ENCODE data around the gene PTPRD.

- TF ChIP-seq CTCF (IDR thresholded peaks at IDR 0.05) = no peak
- TF ChIP-seq POLR2AphosphoS5 (IDR thresholded peaks at IDR 0.05; ENCODE audit: low read depth, low read length) = no peak
- TF ChIP-seq SIN3A (IDR thresholded peaks at IDR 0.05; ENCODE audit: borderline replicate concordance, insufficient read depth, low read depth, low read length) = no peak
Observed at GRCh38 chr9:8705861-8706260, 1906.9 kb downstream of the PTPRD start.
